Glomerular endothelial cell (primary cell): ENCODE results near the gene ISLR. TPM values are rescaled to one million over a fixed set of nuclear protein-coding genes. Genes with fewer than 3 reads are reported as not detected.
"Not testable (repeated sequence)": the region's sequence is repeated elsewhere in the genome, so short reads cannot be mapped to it uniquely, and the experiment has no call there.

Experiments
- DNase-seq: peaks from one replicate; pipeline ENCODE4 v3.0.0-alpha.2; 2011; ENCODE audit warnings: low read depth, low spot score; ENCODE audit errors: extremely low read depth
- total RNA-seq: library from RNA; depleted of rRNA; stranded (reverse); fragments of >200 nt; gene quantifications from 2 replicates; pipeline ENCODE4 v1.2.3, GENCODE V29; 2015

The ISLR gene
- total RNA-seq, 1 donor from 2014 or later, result 0.47 TPM

- DNase-seq, result no peak
Measured at GRCh38 chr15:74136814-74137536, 36.5 kb upstream of the ISLR start.

GRCh38 chr15:74137537-74137894, 36.0 kb upstream of the ISLR start:
- no peak for DNase-seq

- DNase-seq, result no peak
Measured at GRCh38 chr15:74138642-74139041, 34.9 kb upstream of the ISLR start.

GRCh38 chr15:74141591-74141990, 31.9 kb upstream of the ISLR start:
- no peak for DNase-seq

GRCh38 chr15:74144153-74144775, 29.2 kb upstream of the ISLR start:
- no peak for DNase-seq

GRCh38 chr15:74146277-74146800, 27.2 kb upstream of the ISLR start:
- no peak for DNase-seq

- DNase-seq, result no peak
Measured at GRCh38 chr15:74147051-74147450, 26.5 kb upstream of the ISLR start.

- no peak for DNase-seq
Measured at GRCh38 chr15:74155766-74156417, 17.6 kb upstream of the ISLR start.

GRCh38 chr15:74156678-74157411, 16.7 kb upstream of the ISLR start:
- no peak for DNase-seq

GRCh38 chr15:74157868-74158827, 15.4 kb upstream of the ISLR start:
- no peak for DNase-seq

GRCh38 chr15:74158855-74159650, 14.5 kb upstream of the ISLR start:
- DNase-seq, result no peak

- no peak for DNase-seq
Measured at GRCh38 chr15:74159773-74160172, 13.7 kb upstream of the ISLR start.

- DNase-seq, result not testable (repeated sequence)
Measured at GRCh38 chr15:74160390-74160789, 13.1 kb upstream of the ISLR start.

GRCh38 chr15:74162195-74162536, 11.3 kb upstream of the ISLR start:
- DNase-seq, result not testable (repeated sequence)

- no peak for DNase-seq
Measured at GRCh38 chr15:74165461-74165860, 8.0 kb upstream of the ISLR start.

- no peak for DNase-seq
Measured at GRCh38 chr15:74167891-74168331, 5.6 kb upstream of the ISLR start.

- no peak for DNase-seq
Measured at GRCh38 chr15:74168711-74169126, 4.8 kb upstream of the ISLR start.

GRCh38 chr15:74170071-74170844, 3.3 kb upstream of the ISLR start:
- no peak for DNase-seq
